ENCODE results near the gene ABCC6.
A peak's percentile ranks its signal among the peaks of the same experiment; 100 is the strongest.
"Not testable (repeated sequence)": the region's sequence is repeated elsewhere in the genome, so short reads cannot be mapped to it uniquely, and the experiment has no call there.

ABCC6 gene

DNA sequence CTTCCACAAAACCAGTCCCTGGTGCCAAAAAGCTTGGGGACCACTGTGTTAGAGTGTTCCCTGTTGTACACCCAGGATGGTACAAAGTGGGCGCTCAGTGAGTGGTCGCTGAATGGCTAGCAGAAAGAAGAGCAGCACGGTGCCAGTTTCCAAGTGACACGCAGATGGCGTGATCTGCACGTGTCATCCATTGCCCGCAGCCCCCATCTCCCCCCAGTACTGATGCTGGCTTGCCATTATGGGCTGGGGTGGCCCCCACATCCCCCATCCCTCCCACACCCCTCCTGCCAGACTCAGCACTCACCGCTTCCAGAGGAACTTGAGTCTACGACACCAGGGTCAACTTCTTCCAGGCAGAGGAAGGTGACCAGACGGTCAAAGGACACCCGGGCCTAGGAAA lies 36.5 kb downstream of the ABCC6 start:
- no peak for DNase-seq

- DNase-seq = no peak
Observed at GRCh38 chr16:16185095-16185494, 38.2 kb downstream of the ABCC6 start.

DNA sequence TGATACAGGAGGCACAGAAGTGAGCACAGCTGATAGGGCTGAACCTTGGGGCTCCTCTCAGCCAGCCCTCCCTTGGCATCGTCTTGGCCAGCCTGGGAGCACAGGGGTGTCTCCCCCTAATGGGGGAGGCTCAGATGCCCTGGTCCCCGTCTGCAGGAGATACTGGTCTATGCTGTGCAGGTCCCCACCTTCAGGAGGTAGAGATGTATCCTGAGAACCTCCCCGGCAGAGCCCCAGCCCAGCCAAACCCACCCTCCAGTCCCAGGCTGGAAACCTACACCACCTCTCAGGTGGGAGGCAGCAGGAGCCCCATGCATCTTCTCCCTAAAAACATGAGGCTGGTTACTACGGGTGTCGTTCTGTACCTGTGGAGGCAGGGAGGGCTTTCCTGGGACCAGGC lies 38.7 kb downstream of the ABCC6 start:
- no peak for DNase-seq

- DNase-seq = no peak
Observed at GRCh38 chr16:16183562-16183961, 39.7 kb downstream of the ABCC6 start.

GRCh38 chr16:16182918-16183317 lies 40.4 kb downstream of the ABCC6 start:
- DNase-seq = no peak

DNA sequence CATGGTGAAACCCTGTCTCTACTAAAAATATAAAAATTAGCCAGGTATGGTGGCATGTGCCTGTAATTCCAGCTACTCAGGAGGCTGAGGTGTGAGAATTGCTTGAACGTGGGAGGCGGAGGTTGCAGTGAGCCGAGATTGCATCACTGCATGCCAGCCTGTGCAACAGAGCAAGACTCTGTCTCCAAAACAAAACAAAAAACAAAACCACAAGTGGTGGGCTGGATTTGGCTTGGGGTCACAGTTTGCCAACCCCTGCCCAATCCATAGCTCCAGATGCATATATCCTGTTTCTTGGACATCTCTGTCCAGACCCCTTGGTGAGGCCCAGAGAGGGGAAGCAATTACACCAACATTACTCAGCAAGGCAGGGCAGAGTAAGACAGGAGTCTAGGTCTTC lies 41.5 kb downstream of the ABCC6 start:
- DNase-seq = not testable (repeated sequence)

DNA sequence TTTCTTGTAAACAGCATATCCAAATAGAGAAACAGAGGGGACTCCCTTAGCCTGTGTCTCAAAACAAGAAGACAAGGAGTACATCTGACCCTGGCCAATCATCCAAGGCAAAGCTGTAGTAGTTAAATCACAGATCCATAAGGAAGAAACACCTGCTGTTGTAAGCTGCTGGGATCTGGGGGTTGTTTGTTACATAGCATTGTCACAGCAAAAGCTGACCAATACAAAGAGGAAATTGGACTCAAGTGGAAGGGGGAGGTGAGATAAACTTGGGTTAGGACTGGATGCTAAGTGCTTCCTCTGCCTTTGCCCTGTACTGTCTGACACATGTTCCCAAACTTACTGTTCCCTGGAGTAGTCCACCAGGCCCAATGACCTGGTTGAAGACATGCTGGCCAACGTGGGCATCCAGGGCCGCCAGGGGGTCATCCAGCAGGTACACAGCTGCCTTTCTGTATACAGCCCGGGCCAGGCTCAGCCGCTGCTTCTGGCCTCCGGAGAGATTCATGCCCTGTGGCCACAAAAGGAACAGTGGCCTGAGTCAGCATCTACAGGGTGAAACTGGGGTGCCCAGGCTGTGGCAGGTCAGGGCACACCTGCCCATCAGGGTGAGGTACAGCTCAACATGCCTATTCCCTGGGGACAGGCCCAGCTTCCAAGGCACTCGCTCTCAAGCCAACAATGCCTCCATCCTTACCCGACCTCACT lies 44.7 kb downstream of the ABCC6 start:
- no peak for DNase-seq

- no peak for DNase-seq
Observed at GRCh38 chr16:16176328-16176727, 47.0 kb downstream of the ABCC6 start.

DNA sequence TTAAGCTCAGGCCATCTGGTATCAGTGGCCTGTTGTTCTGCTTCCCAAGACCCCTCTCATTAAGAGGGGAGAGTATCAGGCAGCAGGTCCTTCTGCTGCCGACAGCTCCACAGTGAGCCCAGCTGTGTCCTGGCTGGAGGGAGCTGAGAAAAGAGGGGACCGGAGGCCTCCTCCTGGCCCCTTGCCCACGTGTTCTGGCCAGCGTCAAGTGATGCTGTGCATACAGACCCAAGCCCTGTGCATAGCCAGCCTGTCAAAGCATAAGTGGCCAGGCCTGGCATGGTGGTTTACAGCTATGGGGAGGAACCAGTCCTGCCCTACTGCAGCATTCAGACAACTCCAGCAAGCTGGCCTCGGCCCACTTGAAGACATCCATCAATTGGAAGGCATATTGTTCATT lies 48.0 kb downstream of the ABCC6 start:
- DNase-seq = no peak

- DNase-seq = no peak
Observed at GRCh38 chr16:16172991-16173390, 50.3 kb downstream of the ABCC6 start.

DNA sequence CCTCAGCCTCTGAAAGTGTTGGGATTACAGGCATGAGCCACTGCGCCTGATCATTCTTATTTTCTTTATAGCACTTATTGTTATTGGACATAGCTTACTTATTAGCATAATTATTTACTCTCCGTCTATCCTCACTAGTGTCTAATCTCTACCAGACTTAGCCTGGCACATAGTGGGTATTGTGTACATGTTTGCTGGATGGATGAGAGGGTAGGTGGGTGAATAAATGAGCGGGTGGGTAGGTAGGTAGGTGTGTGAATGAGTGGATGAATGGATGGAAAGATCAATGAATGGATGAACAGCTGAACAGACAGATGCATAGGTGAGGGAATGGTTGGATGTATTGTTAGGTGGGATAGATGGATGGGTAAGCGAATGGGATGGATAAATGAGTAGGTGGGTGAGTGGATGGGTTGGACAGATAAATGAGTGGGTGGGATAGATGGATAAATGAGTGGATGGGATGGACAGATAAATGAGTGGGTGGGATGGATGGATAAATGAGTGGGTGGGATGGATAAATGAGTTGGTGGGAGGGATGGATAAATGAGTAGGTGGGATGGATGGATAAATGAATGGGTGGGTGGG lies 51.9 kb downstream of the ABCC6 start:
- DNase-seq = no peak

DNA sequence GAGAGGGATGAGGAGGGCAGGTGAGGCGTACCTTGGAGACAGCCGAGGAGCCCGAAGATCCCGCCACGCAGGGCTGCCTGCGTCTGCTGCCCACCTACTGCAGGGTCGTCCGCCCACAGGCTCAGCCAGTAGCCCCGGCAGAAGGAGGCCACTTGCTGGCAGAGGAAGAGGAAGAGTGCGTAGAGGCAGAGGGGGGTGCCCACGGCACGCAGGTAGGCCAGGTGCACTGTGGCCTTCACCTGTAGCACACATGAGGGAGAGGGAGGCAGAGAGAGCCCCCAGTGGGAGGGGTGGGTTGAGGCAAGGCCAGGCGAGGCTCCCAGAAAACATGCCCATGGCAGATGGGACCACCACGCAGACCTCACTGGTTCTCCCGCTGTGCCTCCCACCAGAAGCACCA lies 53.7 kb downstream of the ABCC6 start:
- DNase-seq = no peak

DNA sequence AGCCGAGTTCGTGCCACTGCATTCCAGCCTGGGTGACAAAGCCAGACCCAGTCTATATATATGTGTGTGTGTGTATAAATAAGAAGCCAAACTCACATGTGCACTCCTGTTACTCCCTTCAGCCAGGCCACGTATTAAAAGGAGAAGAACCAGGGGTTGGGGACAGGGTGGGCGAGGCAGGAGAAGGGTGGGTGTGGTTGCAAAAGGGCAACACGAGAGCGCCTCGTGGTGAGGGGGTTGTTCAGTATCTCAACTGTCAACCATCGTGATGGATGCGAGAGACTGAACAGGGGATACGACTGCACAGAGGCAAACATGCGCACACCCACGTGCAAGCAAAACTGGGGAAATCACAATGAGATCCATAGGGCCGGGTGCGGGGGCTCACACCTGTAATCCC lies 54.9 kb downstream of the ABCC6 start:
- no peak for DNase-seq

DNA sequence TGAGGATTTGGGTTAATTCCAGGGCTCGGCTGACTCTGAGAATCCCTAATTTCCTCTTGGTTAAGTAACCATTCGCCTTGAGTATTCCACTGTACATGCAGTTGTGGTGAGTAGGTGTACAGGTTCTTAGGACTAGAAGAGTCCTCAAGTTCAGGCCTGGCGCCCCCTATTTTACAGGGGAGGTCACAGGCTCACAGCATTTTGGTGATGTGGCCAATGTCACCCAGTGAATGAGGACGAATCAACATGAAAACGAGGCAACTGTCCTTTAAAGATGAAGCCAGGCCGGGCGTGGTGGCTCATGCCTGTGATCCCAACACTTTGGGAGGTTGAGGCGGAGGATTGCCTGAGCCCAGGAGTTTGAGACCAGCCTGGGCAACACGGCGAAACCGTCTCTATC lies 55.4 kb downstream of the ABCC6 start:
- no peak for DNase-seq

GRCh38 chr16:16166949-16167348 lies 56.3 kb downstream of the ABCC6 start:
- DNase-seq = no peak

DNA sequence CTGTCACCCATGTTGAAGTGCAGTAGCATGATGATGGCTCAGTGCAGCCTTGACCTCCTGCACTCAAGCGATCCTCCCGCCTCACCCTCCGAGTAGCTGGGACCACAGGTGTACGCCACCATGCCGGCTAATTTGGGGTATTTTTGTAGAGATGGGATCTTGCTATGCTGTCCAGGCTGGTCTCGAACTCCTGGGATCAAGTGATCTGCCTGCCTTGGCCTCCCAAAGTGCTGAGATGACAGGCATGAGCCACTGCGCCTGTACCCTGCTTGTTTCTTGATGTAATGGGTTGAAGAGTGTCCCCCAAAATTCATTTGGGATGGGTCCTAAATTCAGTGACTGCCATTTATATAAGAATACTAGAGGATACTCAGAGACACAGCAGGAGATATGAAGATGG lies 57.2 kb downstream of the ABCC6 start:
- no peak for DNase-seq

DNA sequence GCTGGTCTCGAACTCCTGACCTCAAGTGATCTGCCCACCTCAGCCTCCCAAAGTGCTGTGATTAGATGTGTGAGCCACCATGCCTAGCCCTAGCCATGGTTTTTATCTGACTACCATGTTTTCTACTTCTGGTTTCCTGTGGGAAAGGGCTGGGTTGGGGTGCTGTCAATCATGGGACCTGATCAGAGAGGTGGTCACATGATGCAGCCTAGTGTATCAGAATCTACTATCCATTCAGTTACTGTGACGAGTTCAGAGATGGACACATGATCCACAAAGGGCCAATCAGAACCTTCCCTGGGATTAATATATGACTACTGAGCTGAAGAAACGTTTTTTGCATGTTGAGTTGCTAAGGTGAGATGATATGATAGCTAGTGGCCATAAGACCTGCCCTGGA lies 59.1 kb downstream of the ABCC6 start:
- no peak for DNase-seq

DNA sequence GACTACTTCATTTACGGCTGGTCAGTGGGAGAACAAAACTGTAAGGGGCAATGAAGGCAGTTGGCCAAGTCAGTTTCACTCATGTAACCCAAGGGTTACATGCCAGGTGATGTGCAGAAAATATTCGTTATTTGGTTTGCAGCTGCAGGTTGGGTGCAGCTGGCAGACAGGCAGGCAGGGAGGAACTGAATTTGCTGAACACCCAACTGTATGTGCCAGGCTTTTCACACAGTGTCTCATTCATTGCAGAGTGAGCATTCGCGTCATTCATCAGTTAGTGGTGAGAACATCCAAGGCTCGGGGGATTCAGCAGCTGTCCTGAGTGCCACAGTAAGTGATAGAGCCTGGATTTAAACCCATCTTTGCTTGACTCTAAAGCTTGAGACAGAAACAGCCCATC lies 59.7 kb downstream of the ABCC6 start:
- DNase-seq = no peak

- no peak for DNase-seq
Observed at GRCh38 chr16:16163109-16163508, 60.2 kb downstream of the ABCC6 start.

- no peak for DNase-seq
Observed at GRCh38 chr16:16162591-16162990, 60.7 kb downstream of the ABCC6 start.

DNA sequence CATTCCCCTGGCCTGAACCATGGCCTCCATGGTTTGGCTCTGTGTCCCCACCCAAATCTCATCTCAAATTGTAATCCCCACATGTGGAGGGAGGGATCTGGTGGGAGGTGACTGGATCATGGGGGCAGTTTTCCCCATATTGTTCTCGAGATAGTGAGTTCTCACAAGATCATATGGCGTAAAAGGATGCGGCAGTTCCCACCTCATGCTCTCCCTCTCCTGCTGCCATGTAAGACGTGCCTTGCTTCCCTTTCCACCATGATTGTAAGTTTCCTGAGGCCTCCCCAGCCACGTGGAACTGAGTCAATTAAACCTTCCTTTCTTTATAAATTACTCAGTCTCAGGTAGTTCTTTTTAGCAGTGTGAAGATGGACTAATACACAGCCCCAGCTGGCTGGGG lies 61.5 kb downstream of the ABCC6 start:
- DNase-seq = not testable (repeated sequence)

GRCh38 chr16:16161319-16161718 lies 62.0 kb downstream of the ABCC6 start:
- no peak for DNase-seq

DNA sequence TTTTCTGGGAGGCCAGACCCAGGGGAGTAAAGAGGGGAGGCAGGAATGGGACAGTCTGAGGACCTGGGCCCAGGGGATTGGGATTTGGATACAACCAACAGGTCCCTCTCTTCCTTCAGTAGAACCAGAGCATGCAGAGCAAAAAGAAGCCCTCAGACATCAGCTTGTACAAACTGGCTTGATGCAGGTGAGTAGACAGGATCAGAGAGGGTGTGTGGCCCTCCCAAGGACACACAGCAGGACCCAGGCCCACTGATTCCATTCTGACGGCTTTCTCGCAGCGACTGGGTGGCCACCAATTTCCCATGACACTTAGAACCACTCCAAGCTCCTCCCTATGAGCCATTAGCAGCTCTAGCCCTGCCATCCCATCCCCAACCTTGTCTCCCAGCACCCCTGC lies 63.6 kb downstream of the ABCC6 start:
- DNase-seq = no peak

- peak in 1 of 2 experiments; percentile 10 for DNase-seq
Observed at GRCh38 chr16:16158741-16159374, 64.4 kb downstream of the ABCC6 start.

Measured in AML-193 (cell line).